ENCODE results near the gene USF1. TPM values are rescaled to one million over a fixed set of nuclear protein-coding genes. Genes with fewer than 3 reads are reported as not detected.

The USF1 gene
- total and polyA plus RNA-seq, 9 of the 15 experiments (the other 6 are each of a cell fraction or from before 2014, with no cell fraction given) = 7.4 to 60.2 (median 54.2) TPM

GRCh38 chr1:161013488-161014230 is 32.1 kb downstream of the USF1 start (continued):
- no peak for TF ChIP-seq SRSF1 (IDR thresholded peaks at IDR 0.05; ENCODE audit: low read depth, low read length)
- no peak for TF ChIP-seq HMG20B (CRISPR knock-in tag; IDR thresholded peaks at IDR 0.05)
- TF ChIP-seq ELF2 (CRISPR knock-in tag; IDR thresholded peaks at IDR 0.05) = peak; percentile 59; the same call in 1 of the 2 replicates
- TF ChIP-seq PHF8 (IDR thresholded peaks at IDR 0.05; ENCODE audit: borderline replicate concordance, low read length) = peak; percentile 56; the same call in 1 of the 2 replicates
- peak; percentile 59; the same call in 1 of the 2 replicates for TF ChIP-seq CBFB (CRISPR knock-in tag; IDR thresholded peaks at IDR 0.05)
- TF ChIP-seq ZNF347 (CRISPR knock-in tag; IDR thresholded peaks at IDR 0.05; ENCODE audit: low read depth) = no peak
- TF ChIP-seq ZNF778 (CRISPR knock-in tag; IDR thresholded peaks at IDR 0.05) = no peak
- TF ChIP-seq GABPA (tag; conservative IDR thresholded peaks at IDR 0.05; ENCODE audit: low read depth) = peak; percentile 94
- TF ChIP-seq TRIM24 (IDR thresholded peaks at IDR 0.05) = peak; percentile 89 to 93
- peak in 1 of 2 experiments; percentile 45; a peak in 1 of 4 replicates for TF ChIP-seq TEAD1 (CRISPR knock-in tag; IDR thresholded peaks at IDR 0.05)
- no peak for TF ChIP-seq ILF3 (IDR thresholded peaks at IDR 0.05; ENCODE audit: borderline replicate concordance)
- TF ChIP-seq YBX1 (IDR thresholded peaks at IDR 0.05) = no peak
- no peak for TF ChIP-seq HNRNPUL1 (IDR thresholded peaks at IDR 0.05; ENCODE audit: low read length)
- peak; percentile 92 for TF ChIP-seq NCOR1 (IDR thresholded peaks at IDR 0.05)
- TF ChIP-seq POLR2AphosphoS5 (IDR thresholded peaks at IDR 0.05; ENCODE audit: control insufficient read depth, insufficient read depth, low read depth, low read length) = peak; percentile 95
- TF ChIP-seq TCF7 (IDR thresholded peaks at IDR 0.05; ENCODE audit: borderline replicate concordance) = peak; percentile 79; the same call in 1 of the 2 replicates
- no peak for TF ChIP-seq ZNF699 (CRISPR knock-in tag; IDR thresholded peaks at IDR 0.05; ENCODE audit: insufficient replicate concordance)
- TF ChIP-seq TAF15 (IDR thresholded peaks at IDR 0.05; ENCODE audit: low read depth, low read length) = no peak
- TF ChIP-seq NCOA1 (IDR thresholded peaks at IDR 0.05; ENCODE audit: low read depth) = peak; percentile 86; the same call in 1 of the 2 replicates
- TF ChIP-seq, protein P1, sequence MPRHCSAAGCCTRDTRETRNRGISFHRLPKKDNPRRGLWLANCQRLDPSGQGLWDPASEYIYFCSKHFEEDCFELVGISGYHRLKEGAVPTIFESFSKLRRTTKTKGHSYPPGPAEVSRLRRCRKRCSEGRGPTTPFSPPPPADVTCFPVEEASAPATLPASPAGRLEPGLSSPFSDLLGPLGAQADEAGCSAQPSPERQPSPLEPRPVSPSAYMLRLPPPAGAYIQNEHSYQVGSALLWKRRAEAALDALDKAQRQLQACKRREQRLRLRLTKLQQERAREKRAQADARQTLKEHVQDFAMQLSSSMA (CRISPR knock-in tag; IDR thresholded peaks at IDR 0.05) = no peak
- no peak for TF ChIP-seq ILK (tag; IDR thresholded peaks at IDR 0.05; ENCODE audit: borderline replicate concordance, low read depth)
- no peak for TF ChIP-seq NKRF (IDR thresholded peaks at IDR 0.05; ENCODE audit: borderline replicate concordance)
- TF ChIP-seq CHD2 (IDR thresholded peaks at IDR 0.05; ENCODE audit: low read depth, low read length) = no peak
- peak; percentile 79 for TF ChIP-seq NEUROD1 (IDR thresholded peaks at IDR 0.05; ENCODE audit: borderline replicate concordance, low read depth, low read length, partially characterized antibody)
- TF ChIP-seq ZNF224 (CRISPR knock-in tag; IDR thresholded peaks at IDR 0.05) = no peak
- 0 out of 2 replicates have a peak, but pooled peaks have one; percentile 71 for TF ChIP-seq RUNX1 (IDR thresholded peaks at IDR 0.05; ENCODE audit: low read depth)
- TF ChIP-seq ARID1B (IDR thresholded peaks at IDR 0.05) = peak; percentile 96
